ENCODE data around the gene HSPB6.
A peak's percentile ranks its signal among the peaks of the same experiment; 100 is the strongest.

Gene HSPB6

GRCh38 chr19:35753634-35754369, 3.0 kb downstream of the HSPB6 start:
- H3K27me3 ChIP-seq (ENCODE audit: control insufficient read depth, insufficient read depth, low read length) = no peaks in the 10 kb centered on the region
- WGBS (ENCODE audit: insufficient coverage, insufficient read length) = no CpG with 5 or more reads among the region's 20 CpGs
- H3K4me1 ChIP-seq (ENCODE audit: control insufficient read depth, insufficient read depth, low read length) = 0 out of 2 replicates have a peak, but pooled peaks cover 2% of the 10 kb centered on the region
- H3K36me3 ChIP-seq (ENCODE audit: control insufficient read depth, insufficient read depth, low read length) = no peaks in the 10 kb centered on the region
- no peak overlapping the region for H3K4me3 ChIP-seq (ENCODE audit: low read length)
- no peak overlapping the region for H3K27ac ChIP-seq (ENCODE audit: low read length)
- DNase-seq (ENCODE audit: low read depth, low spot score) = no peak
- H3K9me3 ChIP-seq (ENCODE audit: control insufficient read depth, insufficient read depth, low read length) = no peaks in the 10 kb centered on the region

GRCh38 chr19:35752746-35753350, 4.0 kb downstream of the HSPB6 start:
- no peaks in the 10 kb centered on the region for H3K27me3 ChIP-seq (ENCODE audit: control insufficient read depth, insufficient read depth, low read length)
- WGBS (ENCODE audit: insufficient coverage, insufficient read length) = no CpG with 5 or more reads among the region's 20 CpGs
- H3K36me3 ChIP-seq (ENCODE audit: control insufficient read depth, insufficient read depth, low read length) = no peaks in the 10 kb centered on the region

GRCh38 chr19:35751839-35752745, 4.7 kb downstream of the HSPB6 start:
- Histone ChIP-seq H3K4me3 (ENCODE audit: low read length) (no peak overlapping the region), H3K36me3 (ENCODE audit: control insufficient read depth, insufficient read depth, low read length) (no peaks in the 10 kb centered on the region), H3K4me1 (ENCODE audit: control insufficient read depth, insufficient read depth, low read length) (no peaks in the 10 kb centered on the region), H3K27me3 (ENCODE audit: control insufficient read depth, insufficient read depth, low read length) (no peaks in the 10 kb centered on the region), H3K27ac (ENCODE audit: low read length) (no peak overlapping the region), H3K9me3 (ENCODE audit: control insufficient read depth, insufficient read depth, low read length) (no peaks in the 10 kb centered on the region)
- DNase-seq (ENCODE audit: low read depth, low spot score) = no peak
- WGBS (ENCODE audit: insufficient coverage, insufficient read length) = no CpG with 5 or more reads among the region's 14 CpGs

More at GRCh38 chr19:35752746-35753350, 4.0 kb downstream of the HSPB6 start:
- DNase-seq (ENCODE audit: low read depth, low spot score) = no peak
- no peaks in the 10 kb centered on the region for H3K9me3 ChIP-seq (ENCODE audit: control insufficient read depth, insufficient read depth, low read length)
- no peak overlapping the region for H3K27ac ChIP-seq (ENCODE audit: low read length)
- H3K4me1 ChIP-seq (ENCODE audit: control insufficient read depth, insufficient read depth, low read length) = 0 out of 2 replicates have a peak, but pooled peaks cover 2% of the 10 kb centered on the region
- H3K4me3 ChIP-seq (ENCODE audit: low read length) = no peak overlapping the region

GRCh38 chr19:35750167-35750566, 6.7 kb downstream of the HSPB6 start:
- Histone ChIP-seq H3K4me3 (ENCODE audit: low read length) (no peak overlapping the region), H3K9me3 (ENCODE audit: control insufficient read depth, insufficient read depth, low read length) (no peaks in the 10 kb centered on the region), H3K27me3 (ENCODE audit: control insufficient read depth, insufficient read depth, low read length) (no peaks in the 10 kb centered on the region), H3K36me3 (ENCODE audit: control insufficient read depth, insufficient read depth, low read length) (no peaks in the 10 kb centered on the region), H3K27ac (ENCODE audit: low read length) (no peak overlapping the region), H3K4me1 (ENCODE audit: control insufficient read depth, insufficient read depth, low read length) (no peaks in the 10 kb centered on the region)
- WGBS (ENCODE audit: insufficient coverage, insufficient read length) = no CpG with 5 or more reads among the region's 5 CpGs
- no peak for DNase-seq (ENCODE audit: low read depth, low spot score)

- peak; percentile 97 for DNase-seq (ENCODE audit: low read depth, low spot score)
- no peaks in the 10 kb centered on the region for H3K36me3 ChIP-seq (ENCODE audit: control insufficient read depth, insufficient read depth, low read length)
- H3K27ac ChIP-seq (ENCODE audit: low read length) = no peak within 1 kb of the TSS
- H3K9me3 ChIP-seq (ENCODE audit: control insufficient read depth, insufficient read depth, low read length) = no peaks in the 10 kb centered on the region
- no CpG with 5 or more reads among the region's 45 CpGs for WGBS (ENCODE audit: insufficient coverage, insufficient read length)
- H3K27me3 ChIP-seq (ENCODE audit: control insufficient read depth, insufficient read depth, low read length) = no peaks in the 10 kb centered on the region
- H3K4me1 ChIP-seq (ENCODE audit: control insufficient read depth, insufficient read depth, low read length) = no peaks in the 10 kb centered on the region
- H3K4me3 ChIP-seq (ENCODE audit: low read length) = peak within 1 kb of the TSS; percentile 61; the same call in 1 of the 2 replicates
These were observed 8.5 kb downstream of the HSPB6 start, which contains the start of gene LIN37 for GRCh38 chr19:35748106-35749020. Gene LIN37 (plus strand): TSS chr19:35748576. CDS start chr19:35748725, 149 bp downstream.

- no CpG with 5 or more reads among the region's 5 CpGs for WGBS (ENCODE audit: insufficient coverage, insufficient read length)
- Histone ChIP-seq H3K4me1 (ENCODE audit: control insufficient read depth, insufficient read depth, low read length) (no peaks in the 10 kb centered on the region), H3K27ac (ENCODE audit: low read length) (no peak overlapping the region), H3K27me3 (ENCODE audit: control insufficient read depth, insufficient read depth, low read length) (no peaks in the 10 kb centered on the region), H3K4me3 (ENCODE audit: low read length) (no peak overlapping the region), H3K9me3 (ENCODE audit: control insufficient read depth, insufficient read depth, low read length) (no peaks in the 10 kb centered on the region), H3K36me3 (ENCODE audit: control insufficient read depth, insufficient read depth, low read length) (no peaks in the 10 kb centered on the region)
- no peak for DNase-seq (ENCODE audit: low read depth, low spot score)
These were observed 10.3 kb downstream of the HSPB6 start for GRCh38 chr19:35746531-35746930.

- H3K27ac ChIP-seq (ENCODE audit: low read length) = no peak overlapping the region
- no peak for DNase-seq (ENCODE audit: low read depth, low spot score)
- WGBS (ENCODE audit: insufficient coverage, insufficient read length) = no CpG with 5 or more reads among the region's 4 CpGs
These were observed 10.8 kb downstream of the HSPB6 start for GRCh38 chr19:35746087-35746462.

GRCh38 chr19:35745328-35746086, 11.3 kb downstream of the HSPB6 start, which contains the start of the genes PSENEN and U2AF1L4:
Gene PSENEN (plus strand): TSS chr19:35745651. CDS start chr19:35745931, 280 bp downstream.
Gene U2AF1L4 (minus strand): TSS chr19:35745418. CDS start chr19:35745391, 27 bp downstream.
- H3K27me3 ChIP-seq (ENCODE audit: control insufficient read depth, insufficient read depth, low read length) = no peaks in the 10 kb centered on the region
- H3K27ac ChIP-seq (ENCODE audit: low read length) = no peak within 1 kb of the TSS
- H3K9me3 ChIP-seq (ENCODE audit: control insufficient read depth, insufficient read depth, low read length) = no peaks in the 10 kb centered on the region
- H3K4me1 ChIP-seq (ENCODE audit: control insufficient read depth, insufficient read depth, low read length) = no peaks in the 10 kb centered on the region
- WGBS (ENCODE audit: insufficient coverage, insufficient read length) = no CpG with 5 or more reads among the region's 40 CpGs
- H3K36me3 ChIP-seq (ENCODE audit: control insufficient read depth, insufficient read depth, low read length) = no peaks in the 10 kb centered on the region
- DNase-seq (ENCODE audit: low read depth, low spot score) = peak; percentile 96
- peak within 1 kb of the TSS; percentile 69; the same call in 1 of the 2 replicates for H3K4me3 ChIP-seq (ENCODE audit: low read length)

More at GRCh38 chr19:35746087-35746462, 10.8 kb downstream of the HSPB6 start:
- no peaks in the 10 kb centered on the region for H3K36me3 ChIP-seq (ENCODE audit: control insufficient read depth, insufficient read depth, low read length)
- H3K27me3 ChIP-seq (ENCODE audit: control insufficient read depth, insufficient read depth, low read length) = no peaks in the 10 kb centered on the region
- no peaks in the 10 kb centered on the region for H3K9me3 ChIP-seq (ENCODE audit: control insufficient read depth, insufficient read depth, low read length)
- no peaks in the 10 kb centered on the region for H3K4me1 ChIP-seq (ENCODE audit: control insufficient read depth, insufficient read depth, low read length)
- H3K4me3 ChIP-seq (ENCODE audit: low read length) = peak overlapping the region; percentile 69; the same call in 1 of the 2 replicates

All from iPS DF 6.9 (cell line).